Measurements from ENCODE around the gene PLEKHB2.

GRCh38 chr2:131120815-131121317 lies 15.7 kb downstream of the PLEKHB2 start:
- TF ChIP-seq SAP30 (IDR thresholded peaks at IDR 0.05; ENCODE audit: insufficient read depth, insufficient replicate concordance, low read length) (no peak), JUN (IDR thresholded peaks at IDR 0.05; ENCODE audit: low read depth, low read length) (no peak), POLR2AphosphoS5 (IDR thresholded peaks at IDR 0.05; ENCODE audit: low read depth, low read length) (no peak), RFX5 (IDR thresholded peaks at IDR 0.05; ENCODE audit: borderline replicate concordance, low read depth, low read length) (no peak), SIX5 (IDR thresholded peaks at IDR 0.05; ENCODE audit: low read depth, low read length) (no peak), HDAC2 (IDR thresholded peaks at IDR 0.05; ENCODE audit: borderline replicate concordance in 1 of 2, low read depth in 2 of 2, low read length in 2 of 2) (no peak)
- TF ChIP-seq, protein P1, sequence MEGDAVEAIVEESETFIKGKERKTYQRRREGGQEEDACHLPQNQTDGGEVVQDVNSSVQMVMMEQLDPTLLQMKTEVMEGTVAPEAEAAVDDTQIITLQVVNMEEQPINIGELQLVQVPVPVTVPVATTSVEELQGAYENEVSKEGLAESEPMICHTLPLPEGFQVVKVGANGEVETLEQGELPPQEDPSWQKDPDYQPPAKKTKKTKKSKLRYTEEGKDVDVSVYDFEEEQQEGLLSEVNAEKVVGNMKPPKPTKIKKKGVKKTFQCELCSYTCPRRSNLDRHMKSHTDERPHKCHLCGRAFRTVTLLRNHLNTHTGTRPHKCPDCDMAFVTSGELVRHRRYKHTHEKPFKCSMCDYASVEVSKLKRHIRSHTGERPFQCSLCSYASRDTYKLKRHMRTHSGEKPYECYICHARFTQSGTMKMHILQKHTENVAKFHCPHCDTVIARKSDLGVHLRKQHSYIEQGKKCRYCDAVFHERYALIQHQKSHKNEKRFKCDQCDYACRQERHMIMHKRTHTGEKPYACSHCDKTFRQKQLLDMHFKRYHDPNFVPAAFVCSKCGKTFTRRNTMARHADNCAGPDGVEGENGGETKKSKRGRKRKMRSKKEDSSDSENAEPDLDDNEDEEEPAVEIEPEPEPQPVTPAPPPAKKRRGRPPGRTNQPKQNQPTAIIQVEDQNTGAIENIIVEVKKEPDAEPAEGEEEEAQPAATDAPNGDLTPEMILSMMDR (IDR thresholded peaks at IDR 0.05; ENCODE audit: control extremely low read depth in 1 of 3, insufficient read depth in 1 of 3, low read depth in 1 of 3, low read length in 3 of 3): no peak
